K562 (cell line): ENCODE results near the gene CD4. TPM values are rescaled to one million over a fixed set of nuclear protein-coding genes. Genes with fewer than 3 reads are reported as not detected.

Experiments used
- ATAC-seq: fragments of 200-7000 bp; cut with Tn5 transposase; 3 replicates; pipeline ENCODE4 v1.9.1; 2020; ENCODE audit warnings: moderate library complexity
- BruUV-seq: library from RNA; stranded (reverse); fragments of 400-500 nt; replicated peaks from 2 replicates; lab custom pipeline; 2021; lab: Mats Ljungman, UMichigan
- CTCF ChIA-PET: fragments of 300-600 bp; formaldehyde crosslinking; extraction: SDS; loops from one replicate; lab custom pipeline; 2021; ENCODE audit warnings: low intra/inter-chr PET ratio; lab: Yijun Ruan, JAX
- POLR2A ChIA-PET: fragments of 300-600, 350-650 bp; sonication (Branson Sonifier 250); formaldehyde crosslinking; extraction: SDS; loops from one replicate; lab custom pipeline; 2021; ENCODE audit warnings: antibody characterized with exemption, inconsistent platforms; lab: Yijun Ruan, JAX
- DNase-seq, 4 experiments: peaks; one replicate each; pipeline versions ENCODE4 v3.0.0 to v3.0.0-alpha.2; 2011 to 2018; ENCODE audit warnings: low spot score in 3 of 4, mixed read lengths in 3 of 4; ENCODE audit errors: extremely low read depth in 1 of 4
- FAIRE-seq: peaks from 2 replicates; lab custom pipeline; 2011; peaks lifted over from hg19 to GRCh38; lab: Jason Lieb, UNC
- H2AFZ ChIP-seq: 2 replicates; pipeline ENCODE4 v1.6.0; 2011; ENCODE audit warnings: low read depth, low read length, control low read depth, inconsistent platforms
- H3K27ac ChIP-seq: fragments of 200-600 bp; 3 replicates; pipeline ENCODE4 v1.8.0; 2011; ENCODE audit warnings: low read depth, mild to moderate bottlenecking, control low read depth, inconsistent platforms, low read length, moderate library complexity, mixed read lengths; ENCODE audit errors: extremely low read depth
- H3K27me3 ChIP-seq, 2 experiments: fragments of 300-600 bp in 1 of 2; 2 replicates in 1 of 2; 3 replicates in 1 of 2; pipeline versions ENCODE4 v1.6.0 to v1.8.0; 2011; ENCODE audit warnings: inconsistent platforms in 2 of 2, low read length in 2 of 2, mild to moderate bottlenecking in 1 of 2, mixed read lengths in 1 of 2, moderate library complexity in 1 of 2; ENCODE audit not compliant: control insufficient read depth in 2 of 2, insufficient read depth in 2 of 2
- H3K36me3 ChIP-seq: fragments of 300-600 bp; 3 replicates; pipeline ENCODE4 v1.8.0; 2011; ENCODE audit warnings: mild to moderate bottlenecking, low read length, inconsistent platforms; ENCODE audit not compliant: control insufficient read depth, insufficient read depth
- H3K4me1 ChIP-seq, 2 experiments: fragments of 200-600 bp in 1 of 2; replicated peaks in 1 of 2; 2 replicates in 1 of 2; 3 replicates in 1 of 2; pipeline versions ENCODE4 v1.5.1 to v1.8.0; 2011; ENCODE audit warnings: inconsistent platforms in 2 of 2, low read length in 2 of 2, mild to moderate bottlenecking in 1 of 2, mixed read lengths in 1 of 2, moderate library complexity in 1 of 2; ENCODE audit not compliant: control insufficient read depth in 2 of 2, insufficient read depth in 2 of 2
- H3K4me2 ChIP-seq: 2 replicates; pipeline ENCODE4 v1.6.1; 2011; ENCODE audit warnings: low read length, control low read depth, inconsistent platforms, mixed read lengths; ENCODE audit not compliant: insufficient read depth
- H3K4me3 ChIP-seq: fragments of 200-600 bp; sonication (generic), shearing (Covaris generic); 2 replicates; pipeline ENCODE4 v1.5.1; 2016; ENCODE audit warnings: control low read depth, inconsistent platforms
- H3K79me2 ChIP-seq: fragments of 200-600 bp; 3 replicates; pipeline ENCODE4 v1.8.0; 2011; ENCODE audit warnings: low read length, inconsistent platforms; ENCODE audit not compliant: control insufficient read depth, insufficient read depth
- H3K9ac ChIP-seq, 2 experiments: 2 replicates each; pipeline versions ENCODE4 v1.6.0 to v1.6.1; 2011; ENCODE audit warnings: low read depth in 2 of 2, low read length in 2 of 2, control low read depth in 1 of 2, inconsistent platforms in 1 of 2, mild to moderate bottlenecking in 1 of 2, mixed read lengths in 1 of 2; ENCODE audit not compliant: insufficient read depth in 1 of 2
- H3K9me1 ChIP-seq: one replicate; pipeline ENCODE4 v1.6.0; 2011; ENCODE audit warnings: inconsistent platforms, mild to moderate bottlenecking, low read length, moderate library complexity; ENCODE audit not compliant: control insufficient read depth, insufficient read depth
- H3K9me3 ChIP-seq: replicated peaks from 2 replicates; pipeline ENCODE4 v1.5.1; 2011; ENCODE audit warnings: low read depth, low read length, inconsistent platforms; ENCODE audit not compliant: control insufficient read depth, insufficient read depth
- H4K20me1 ChIP-seq: replicated peaks from 2 replicates; pipeline ENCODE4 v1.6.1; 2011; ENCODE audit warnings: low read length, inconsistent platforms, mixed read lengths; ENCODE audit not compliant: control insufficient read depth, insufficient read depth
- L3MBTL2 ChIP-seq: fragments of 450-650 bp; IDR thresholded peaks from 2 replicates; pipeline ENCODE4 v1.6.1; 2016; ENCODE audit warnings: mild to moderate bottlenecking, moderate library complexity
- SRSF3 ChIP-seq: fragments of 200-400 bp; formaldehyde crosslinking; IDR thresholded peaks from 2 replicates; pipeline ENCODE4 v1.6.1; 2016; ENCODE audit warnings: mild to moderate bottlenecking, low read length, moderate library complexity; ENCODE audit not compliant: insufficient read depth
- ZNF592 ChIP-seq: fragments of 450-650 bp; IDR thresholded peaks from 2 replicates; pipeline ENCODE4 v1.6.1; 2017; ENCODE audit warnings: antibody characterized with exemption, mild to moderate bottlenecking
- WGBS: fragments of 100-300 bp; shearing (Covaris generic); methylation state at CpG from one replicate; pipeline ENCODE4 v1.1.6; 2016; ENCODE audit warnings: low coverage, mixed read lengths; ENCODE audit not compliant: insufficient coverage; ENCODE audit errors: missing lambda C conversion rate; 5-methylcytosine and 5-hydroxymethylcytosine counted together
- in situ Hi-C: fragments of 300-500 bp; cut with MboI; formaldehyde crosslinking; loops from 4 replicates; pipeline ENCODE4 v1.15.0; 2018; ENCODE audit warnings: inconsistent platforms, mixed read lengths
- intact Hi-C: fragments of 100-400 bp; cut with micrococcal nuclease; formaldehyde crosslinking; loops from 2 replicates; pipeline ENCODE4 v1.14.2; 2022
- polyA plus RNA-seq, 8 experiments: library from polyadenylated mRNA; depleted of rRNA in 4 of 8; stranded (reverse) in 5 of 8; unstranded in 3 of 8; fragments of >200 nt; fragmentation: Nextera tagmentation in 2 of 8; fragmentation: Illumina TruSeq in 1 of 8; extraction: Ambion mirVana in 2 of 8; extraction: Trizol in 1 of 8; gene quantifications; 2 replicates each; pipeline versions ENCODE4 v1.2.1 to v1.2.3, GENCODE V29; 2011 to 2014; ENCODE audit warnings: inconsistent platforms in 1 of 8, missing spikeins in 1 of 8
- total RNA-seq, 7 experiments: library from RNA; depleted of rRNA in 6 of 7; stranded (reverse); fragments of >200 nt in 6 of 7; fragmentation: Illumina TruSeq in 2 of 7; extraction: Trizol in 2 of 7; gene quantifications; 2 replicates each; pipeline versions ENCODE4 v1.2.1 to v1.2.3, GENCODE V29; 2011 to 2021; ENCODE audit warnings: low replicate concordance in 1 of 7
- TF ChIP-seq, protein P1 (sequence below), 2 experiments: IDR thresholded peaks; 2 replicates each; pipeline ENCODE4 v1.6.1; 2011; ENCODE audit warnings: borderline replicate concordance in 1 of 2, control low read depth in 1 of 2, low read depth in 1 of 2, low read length in 1 of 2, mild to moderate bottlenecking in 1 of 2, mixed read lengths in 1 of 2, moderate library complexity in 1 of 2; ENCODE audit not compliant: insufficient read depth in 1 of 2, insufficient read length in 1 of 2, poor library complexity in 1 of 2, severe bottlenecking in 1 of 2; ENCODE audit errors: extremely low read depth in 1 of 2

The CD4 gene
- total and polyA plus RNA-seq, 9 of the 15 experiments (the other 6 are each of a cell fraction or from before 2014, with no cell fraction given) = 0.06 to 0.27 (median 0.09) TPM; not detected in 5

GRCh38 chr12:6763380-6763779 lies 25.9 kb upstream of the CD4 start:
- DNase-seq (no peak), ATAC-seq (no peak), FAIRE-seq (no peak)
- H3K4me1 ChIP-seq = peaks cover 17 to 26% of the 10 kb centered on the region in 2 experiments; a peak in 4 of 5 replicates
- peak overlapping the region; percentile 36 for H3K4me2 ChIP-seq
- H4K20me1 ChIP-seq = no peaks in the 10 kb centered on the region
- H3K27me3 ChIP-seq = no peaks in the 10 kb centered on the region
- H3K9ac ChIP-seq = peak overlapping the region in 1 of 2 experiments; percentile 42; a peak in 2 of 4 replicates
- intact Hi-C loops = no loop called here
- 68% methylated on average over 4 of the region's 4 CpGs for WGBS
- in situ Hi-C loops = no loop called here
- no peaks in the 10 kb centered on the region for H3K9me3 ChIP-seq
- H3K79me2 ChIP-seq = peaks cover 16% of the 10 kb centered on the region
- H3K9me1 ChIP-seq = no peaks in the 10 kb centered on the region
- TF ChIP-seq L3MBTL2 (peak; percentile 34), ZNF592 (0 out of 2 replicates have a peak, but pooled peaks have one; percentile 18), SRSF3 (no peak)
- TF ChIP-seq, protein P1, sequence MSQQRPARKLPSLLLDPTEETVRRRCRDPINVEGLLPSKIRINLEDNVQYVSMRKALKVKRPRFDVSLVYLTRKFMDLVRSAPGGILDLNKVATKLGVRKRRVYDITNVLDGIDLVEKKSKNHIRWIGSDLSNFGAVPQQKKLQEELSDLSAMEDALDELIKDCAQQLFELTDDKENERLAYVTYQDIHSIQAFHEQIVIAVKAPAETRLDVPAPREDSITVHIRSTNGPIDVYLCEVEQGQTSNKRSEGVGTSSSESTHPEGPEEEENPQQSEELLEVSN (IDR thresholded peaks at IDR 0.05; ENCODE audit: borderline replicate concordance in 1 of 2, extremely low read depth in 1 of 2, insufficient read depth in 1 of 2, insufficient read length in 1 of 2, low read depth in 1 of 2, low read length in 1 of 2, poor library complexity in 1 of 2, severe bottlenecking in 1 of 2) = peak in 1 of 2 experiments; percentile 73
- ChIA-PET POLR2A (interaction anchor here (0.6 to 1.0 kb wide), 3 partner anchors 10 to 334 kb away, joined by 4 to 5 read pairs (median 4); partner anchors contain the start of gene MLF2), CTCF (no interaction called here)
- H3K4me3 ChIP-seq = no peak overlapping the region
- no TSS peak for BruUV-seq
- peaks cover under 1% of the 10 kb centered on the region; the same call in 1 of the 3 replicates for H3K36me3 ChIP-seq
- peak overlapping the region; percentile 48 for H2AFZ ChIP-seq
- peak overlapping the region; percentile 65 for H3K27ac ChIP-seq
